Retinal pigment epithelial cell (primary cell): ENCODE results near the gene MEIG1.

Experiments
- DNase-seq: peaks from one replicate; pipeline ENCODE4 v3.0.0-alpha.2; 2010; ENCODE audit warnings: low read depth
- H3K4me3 ChIP-seq: 2 replicates; pipeline ENCODE4 v1.5.1; 2011; ENCODE audit warnings: mild to moderate bottlenecking, low read length, control low read depth, moderate library complexity
- TF ChIP-seq, protein P1 (sequence below): conservative IDR thresholded peaks from 2 replicates; pipeline ENCODE4 v1.5.1; 2011; ENCODE audit warnings: low read depth, low read length, control low read depth, inconsistent platforms

MEIG1 gene

GRCh38 chr10:14945108-14945507 lies 14.1 kb upstream of the MEIG1 start:
- H3K4me3 ChIP-seq: no peak overlapping the region
- TF ChIP-seq, protein P1, sequence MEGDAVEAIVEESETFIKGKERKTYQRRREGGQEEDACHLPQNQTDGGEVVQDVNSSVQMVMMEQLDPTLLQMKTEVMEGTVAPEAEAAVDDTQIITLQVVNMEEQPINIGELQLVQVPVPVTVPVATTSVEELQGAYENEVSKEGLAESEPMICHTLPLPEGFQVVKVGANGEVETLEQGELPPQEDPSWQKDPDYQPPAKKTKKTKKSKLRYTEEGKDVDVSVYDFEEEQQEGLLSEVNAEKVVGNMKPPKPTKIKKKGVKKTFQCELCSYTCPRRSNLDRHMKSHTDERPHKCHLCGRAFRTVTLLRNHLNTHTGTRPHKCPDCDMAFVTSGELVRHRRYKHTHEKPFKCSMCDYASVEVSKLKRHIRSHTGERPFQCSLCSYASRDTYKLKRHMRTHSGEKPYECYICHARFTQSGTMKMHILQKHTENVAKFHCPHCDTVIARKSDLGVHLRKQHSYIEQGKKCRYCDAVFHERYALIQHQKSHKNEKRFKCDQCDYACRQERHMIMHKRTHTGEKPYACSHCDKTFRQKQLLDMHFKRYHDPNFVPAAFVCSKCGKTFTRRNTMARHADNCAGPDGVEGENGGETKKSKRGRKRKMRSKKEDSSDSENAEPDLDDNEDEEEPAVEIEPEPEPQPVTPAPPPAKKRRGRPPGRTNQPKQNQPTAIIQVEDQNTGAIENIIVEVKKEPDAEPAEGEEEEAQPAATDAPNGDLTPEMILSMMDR: no peak
- no peak for DNase-seq

DNA sequence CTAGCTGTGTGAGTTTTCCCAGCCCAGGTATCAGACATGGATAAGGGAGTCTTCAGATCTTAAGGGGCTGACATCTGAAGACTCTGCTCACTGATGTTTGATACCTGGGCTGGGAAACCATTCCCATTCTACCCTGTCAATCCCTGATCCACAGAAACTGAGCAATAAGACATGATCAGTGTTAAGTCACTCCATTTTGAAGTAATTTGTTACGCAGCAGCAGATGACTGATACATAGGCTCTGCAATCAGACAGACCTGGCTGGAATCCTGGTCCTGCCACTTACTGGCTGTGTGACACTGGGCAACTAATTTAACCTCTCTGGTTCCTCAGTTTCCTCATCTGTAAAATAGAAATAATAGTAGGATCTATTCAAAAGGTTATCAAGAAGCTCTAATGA lies 11.9 kb upstream of the MEIG1 start:
- DNase-seq: no peak
- no peak overlapping the region for H3K4me3 ChIP-seq
- TF ChIP-seq, protein P1: no peak

DNA sequence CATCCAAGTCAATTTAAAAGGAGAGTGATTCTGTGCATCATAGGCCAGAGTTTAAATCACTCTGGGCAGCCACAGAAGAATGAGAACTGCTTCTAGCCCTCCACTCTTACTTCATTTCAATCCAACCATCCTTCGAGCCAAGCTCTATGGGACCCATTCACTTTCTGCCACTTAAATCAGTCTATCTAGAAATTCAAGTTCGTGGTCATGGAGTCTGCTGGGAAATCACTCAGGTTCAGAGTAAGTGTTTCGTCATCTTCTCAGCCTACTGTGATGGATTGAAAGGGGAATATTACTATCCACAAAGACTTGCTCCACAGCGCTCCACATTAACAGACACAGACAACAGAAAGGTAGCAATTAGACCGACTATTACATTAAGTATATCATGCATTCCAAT lies 9.9 kb upstream of the MEIG1 start:
- no peak overlapping the region for H3K4me3 ChIP-seq
- TF ChIP-seq, protein P1: no peak
- no peak for DNase-seq

DNA sequence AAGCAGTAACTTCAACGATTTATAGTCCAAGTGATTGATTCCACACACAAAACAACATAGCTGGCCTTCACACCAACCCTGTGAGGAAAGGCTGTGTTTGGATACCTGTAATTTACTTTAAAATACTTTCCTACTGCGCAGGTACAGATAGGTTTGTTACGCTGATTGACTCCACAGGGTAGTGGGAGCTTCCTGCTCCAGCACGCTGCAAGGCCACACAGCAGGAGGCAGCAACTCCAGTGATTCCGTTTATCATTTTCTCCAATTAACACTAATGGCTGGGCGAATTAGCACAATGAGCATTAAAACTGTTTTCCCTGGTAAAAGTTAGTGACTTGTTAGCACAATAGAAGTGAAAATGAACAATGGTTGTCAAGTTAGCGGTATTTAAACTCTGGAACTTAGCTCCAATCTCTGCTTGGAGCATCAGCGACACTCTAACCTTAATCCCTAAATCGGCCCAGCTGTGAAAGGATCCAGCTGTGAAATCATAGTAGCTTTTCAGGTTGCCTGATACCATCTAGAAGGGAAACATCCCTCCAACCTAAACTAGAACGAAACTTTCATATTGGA lies 6.3 kb upstream of the MEIG1 start:
- DNase-seq: no peak
- H3K4me3 ChIP-seq: peak overlapping the region; percentile 84
- TF ChIP-seq, protein P1: peak; percentile 15

DNA sequence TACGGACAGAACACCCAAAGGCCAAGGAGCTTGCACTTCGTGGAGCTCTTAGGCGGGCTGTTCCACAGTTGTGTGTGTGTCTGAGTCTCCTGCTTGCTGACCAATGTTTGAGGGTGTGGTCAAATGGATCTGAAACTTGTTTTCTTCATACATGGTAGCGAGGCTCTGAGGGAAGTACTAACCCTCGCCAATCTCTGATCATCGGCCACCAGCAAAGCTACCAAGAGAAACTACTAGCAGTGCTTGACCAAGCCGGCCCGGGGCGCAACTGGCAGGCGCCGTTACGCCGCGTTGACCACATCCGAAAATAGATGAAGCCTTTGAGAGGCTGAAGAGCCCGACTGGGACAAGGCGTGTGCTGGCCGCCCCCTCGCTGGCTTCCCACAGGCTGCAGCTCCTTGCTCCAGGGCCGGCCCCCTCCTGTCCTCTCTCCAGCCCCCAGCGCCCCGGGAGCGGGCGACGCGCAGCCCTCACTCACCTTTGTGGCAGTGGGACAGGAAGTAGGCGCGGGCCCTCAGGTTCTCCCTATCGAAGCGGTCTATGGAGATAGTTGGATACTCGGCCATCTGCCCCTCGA lies 5.7 kb upstream of the MEIG1 start:
- peak; percentile 10 for DNase-seq
- H3K4me3 ChIP-seq: peak overlapping the region; percentile 84
- TF ChIP-seq, protein P1: peak; percentile 19

DNA sequence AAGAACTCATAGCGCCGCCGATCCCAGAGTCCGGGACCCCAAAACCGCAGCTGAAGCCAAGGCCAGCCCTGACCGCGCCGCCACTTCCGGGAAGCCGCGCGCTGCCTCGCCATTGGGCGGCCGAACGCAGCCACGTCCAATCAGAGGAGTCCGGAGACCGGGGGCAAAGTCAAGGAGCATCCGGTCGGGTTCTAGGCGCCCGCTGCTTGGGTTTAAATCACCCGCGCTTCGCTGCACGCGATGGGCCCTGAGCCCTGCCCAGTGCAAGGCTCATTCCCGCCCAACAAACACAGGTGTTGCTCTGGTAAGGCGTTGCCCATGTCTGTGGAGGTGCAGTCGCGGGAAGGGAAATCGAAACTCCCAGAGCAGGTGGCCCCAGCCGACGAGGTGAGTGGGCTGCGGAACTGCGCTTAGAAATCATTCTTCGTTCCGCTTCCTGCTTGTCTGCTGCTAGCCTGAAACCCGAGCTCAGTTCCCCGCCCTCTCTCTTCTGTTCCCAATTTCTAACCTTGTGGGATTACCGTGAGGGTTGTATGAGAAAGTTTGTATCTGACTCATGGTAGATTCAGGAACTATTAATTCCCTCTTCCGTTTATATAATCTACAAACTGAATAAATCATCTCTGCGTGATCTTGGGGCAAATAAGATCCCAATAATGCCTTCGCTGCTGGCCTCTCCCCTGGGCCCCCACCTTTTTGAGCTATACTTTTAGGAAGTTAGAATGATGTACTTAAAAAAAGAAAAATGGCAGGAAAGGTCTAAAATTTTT lies 5.0 kb upstream of the MEIG1 start, which contains the start of gene DCLRE1C:
DCLRE1C (minus strand) TSS at position 96 of the 770 bp plus-strand sequence; CDS start at position 10, 86 bp downstream.
- peak; percentile 74 for DNase-seq
- TF ChIP-seq, protein P1: no peak
- peak within 1 kb of the TSS; percentile 84 for H3K4me3 ChIP-seq
